Islet of Langerhans (tissue), 1 donor: Measurements from ENCODE around the gene WDR46.
"Not testable (repeated sequence)": the region's sequence is repeated elsewhere in the genome, so short reads cannot be mapped to it uniquely, and the experiment has no call there.

Experiments
- FAIRE-seq: peaks from one replicate; lab custom pipeline; 2011; peaks lifted over from hg19 to GRCh38; lab: Jason Lieb, UNC

WDR46 gene

GRCh38 chr6:33264015-33264414 lies 25.0 kb downstream of the WDR46 start:
- no peak for FAIRE-seq

GRCh38 chr6:33262490-33262889 lies 26.5 kb downstream of the WDR46 start:
- not testable (repeated sequence) for FAIRE-seq

GRCh38 chr6:33259032-33259431 lies 30.0 kb downstream of the WDR46 start:
- no peak for FAIRE-seq

- FAIRE-seq, result no peak
Measured at GRCh38 chr6:33254591-33254990, 34.4 kb downstream of the WDR46 start.

GRCh38 chr6:33252759-33253158 lies 36.3 kb downstream of the WDR46 start:
- no peak for FAIRE-seq

GRCh38 chr6:33251395-33252012 lies 37.5 kb downstream of the WDR46 start:
- no peak for FAIRE-seq

- no peak for FAIRE-seq
Measured at GRCh38 chr6:33250731-33251130, 38.3 kb downstream of the WDR46 start.

GRCh38 chr6:33249732-33250630 lies 39.1 kb downstream of the WDR46 start:
- FAIRE-seq, result no peak

GRCh38 chr6:33248932-33249731 lies 39.9 kb downstream of the WDR46 start:
- peak; percentile 64 for FAIRE-seq

GRCh38 chr6:33248643-33248931 lies 40.5 kb downstream of the WDR46 start:
- FAIRE-seq, result no peak

GRCh38 chr6:33247977-33248642 lies 40.9 kb downstream of the WDR46 start:
- FAIRE-seq, result no peak

- FAIRE-seq, result no peak
Measured at GRCh38 chr6:33243476-33243875, 45.6 kb downstream of the WDR46 start.

- no peak for FAIRE-seq
Measured at GRCh38 chr6:33241968-33242367, 47.1 kb downstream of the WDR46 start.

GRCh38 chr6:33237741-33238140 lies 51.3 kb downstream of the WDR46 start:
- no peak for FAIRE-seq

- no peak for FAIRE-seq
Measured at GRCh38 chr6:33236852-33237251, 52.2 kb downstream of the WDR46 start.

- no peak for FAIRE-seq
Measured at GRCh38 chr6:33236328-33236727, 52.7 kb downstream of the WDR46 start.

- FAIRE-seq, result no peak
Measured at GRCh38 chr6:33235221-33235634, 53.8 kb downstream of the WDR46 start.
